HUES6 (cell line): ENCODE results near the gene MAOA.
"Not testable (repeated sequence)": the region's sequence is repeated elsewhere in the genome, so short reads cannot be mapped to it uniquely, and the experiment has no call there.

Experiments
- H3K27ac ChIP-seq: 2 replicates; pipeline ENCODE4 v1.7.0; 2013; ENCODE audit warnings: low read depth, mild to moderate bottlenecking, low read length, inconsistent platforms
- H3K27me3 ChIP-seq: 2 replicates; pipeline ENCODE4 v1.6.1; 2013; ENCODE audit warnings: low read length; ENCODE audit not compliant: control insufficient read depth, insufficient read depth
- H3K36me3 ChIP-seq: 2 replicates; pipeline ENCODE4 v1.6.1; 2013; ENCODE audit warnings: low read length; ENCODE audit not compliant: control insufficient read depth, insufficient read depth
- H3K4me1 ChIP-seq: 2 replicates; pipeline ENCODE4 v1.6.1; 2013; ENCODE audit warnings: low read length; ENCODE audit not compliant: control insufficient read depth, insufficient read depth
- H3K4me3 ChIP-seq: 2 replicates; pipeline ENCODE4 v1.5.1; 2013; ENCODE audit warnings: low read depth, low read length
- H3K9ac ChIP-seq: one replicate; pipeline ENCODE4 v1.6.1; 2013; ENCODE audit warnings: mild to moderate bottlenecking, low read length
- H3K9me3 ChIP-seq: 2 replicates; pipeline ENCODE4 v1.6.1; 2013; ENCODE audit warnings: low read depth, low read length; ENCODE audit not compliant: control insufficient read depth, insufficient read depth

Gene MAOA

DNA sequence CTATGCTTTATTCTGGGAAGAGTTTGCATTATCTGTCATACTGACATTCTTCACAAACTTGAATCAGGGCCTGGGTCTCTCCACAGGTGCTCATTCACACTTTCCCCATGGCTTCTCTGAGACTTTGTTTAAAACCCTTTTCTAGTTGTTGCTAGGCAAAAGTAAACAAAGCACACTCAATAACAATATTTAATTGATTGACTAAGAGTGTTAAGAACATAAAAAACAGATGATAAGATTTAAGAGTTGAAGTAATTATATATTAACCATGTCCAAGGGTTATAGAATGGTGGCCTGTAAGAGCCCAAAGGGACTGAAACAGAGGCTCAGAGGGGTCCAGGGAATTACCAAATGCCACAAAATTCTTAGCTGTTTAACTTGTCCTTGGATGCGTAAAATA is 7.1 kb downstream of the MAOA start:
- no peak overlapping the region for H3K4me3 ChIP-seq
- H3K4me1 ChIP-seq: no peaks in the 10 kb centered on the region; the same call in 1 of the 2 replicates

DNA sequence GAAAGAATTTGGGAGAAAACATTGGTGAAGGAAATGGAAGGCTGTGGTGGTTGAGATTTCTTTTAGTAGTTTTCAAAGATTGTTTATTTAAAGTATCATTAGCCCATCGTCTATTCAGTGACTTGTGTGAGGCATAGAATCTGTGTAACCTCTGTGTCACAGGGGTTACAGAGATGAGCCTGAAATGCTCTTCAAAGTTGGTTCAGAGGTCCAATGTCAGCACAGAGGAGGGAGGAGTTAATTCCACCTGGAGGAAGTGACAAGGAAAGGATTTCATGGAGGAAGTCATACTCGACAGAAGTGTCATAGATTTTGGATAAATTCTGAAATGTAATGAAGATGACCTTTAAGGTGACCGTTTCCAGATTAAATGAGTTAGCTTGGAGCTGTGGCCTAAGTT is 8.2 kb downstream of the MAOA start:
- H3K9ac ChIP-seq: no peak overlapping the region
- H3K27me3 ChIP-seq: no peaks in the 10 kb centered on the region
- H3K9me3 ChIP-seq: no peaks in the 10 kb centered on the region; the same call in 1 of the 2 replicates
- no peaks in the 10 kb centered on the region; the same call in 1 of the 2 replicates for H3K4me1 ChIP-seq
- H3K4me3 ChIP-seq: no peak overlapping the region
- no peak overlapping the region for H3K27ac ChIP-seq
- no peaks in the 10 kb centered on the region for H3K36me3 ChIP-seq

More for the DNA sequence above, 7.1 kb downstream of the MAOA start:
- Histone ChIP-seq H3K27me3 (no peaks in the 10 kb centered on the region), H3K27ac (no peak overlapping the region), H3K9me3 (no peaks in the 10 kb centered on the region; the same call in 1 of the 2 replicates), H3K36me3 (no peaks in the 10 kb centered on the region), H3K9ac (no peak overlapping the region)

DNA sequence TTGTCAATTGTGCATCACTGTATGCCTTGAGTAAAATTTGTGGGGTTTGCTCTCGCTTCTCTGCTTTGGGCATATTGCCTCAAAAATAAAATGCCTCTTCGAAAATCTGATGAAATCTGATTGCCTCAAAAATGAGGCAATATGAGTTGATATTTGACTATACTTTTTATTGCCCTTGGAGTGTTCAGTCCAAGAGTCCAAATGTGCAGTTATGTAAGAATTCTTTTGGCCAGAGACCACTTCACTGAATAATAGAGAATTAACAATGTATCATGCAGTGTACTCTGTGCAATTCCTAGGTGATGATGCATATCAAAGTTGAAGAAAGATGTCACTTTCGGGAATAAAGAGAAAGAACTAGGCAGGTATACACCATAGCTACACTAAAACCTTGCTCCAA is 8.6 kb downstream of the MAOA start:
- no peak overlapping the region for H3K4me3 ChIP-seq
- H3K27ac ChIP-seq: no peak overlapping the region
- peaks cover 2% of the 10 kb centered on the region; the same call in 1 of the 2 replicates for H3K9me3 ChIP-seq
- H3K4me1 ChIP-seq: no peaks in the 10 kb centered on the region; the same call in 1 of the 2 replicates
- H3K36me3 ChIP-seq: no peaks in the 10 kb centered on the region
- no peak overlapping the region for H3K9ac ChIP-seq
- no peaks in the 10 kb centered on the region for H3K27me3 ChIP-seq

DNA sequence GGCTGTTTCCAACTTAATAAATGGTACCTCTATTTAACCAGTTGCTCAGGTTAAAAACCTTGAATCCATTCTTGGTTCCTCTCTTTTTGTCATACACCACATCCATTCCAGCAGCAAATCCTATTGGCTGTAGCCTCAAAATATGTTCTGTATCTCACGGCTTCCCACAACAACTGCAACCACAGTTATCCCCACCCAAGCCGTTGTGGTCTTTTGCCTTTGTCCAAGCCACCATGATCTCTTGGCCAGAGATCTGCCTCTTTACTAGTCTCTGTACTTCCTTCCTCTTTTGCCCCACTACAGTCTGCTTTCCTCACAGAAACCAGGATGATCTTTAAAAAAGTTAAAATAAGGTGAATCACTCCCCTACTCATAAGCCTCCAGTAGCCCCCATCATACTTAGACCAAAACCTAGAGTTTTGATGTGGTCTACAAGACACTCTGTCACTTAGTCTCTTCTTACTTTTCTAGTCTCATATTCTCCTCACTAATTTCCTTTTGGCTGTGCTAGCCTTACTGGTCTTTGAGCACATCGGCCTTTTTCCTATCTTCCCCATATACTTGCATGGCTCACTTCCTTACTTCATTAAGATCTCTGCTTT is 10.3 kb downstream of the MAOA start:
- no peaks in the 10 kb centered on the region; the same call in 1 of the 2 replicates for H3K4me1 ChIP-seq

DNA sequence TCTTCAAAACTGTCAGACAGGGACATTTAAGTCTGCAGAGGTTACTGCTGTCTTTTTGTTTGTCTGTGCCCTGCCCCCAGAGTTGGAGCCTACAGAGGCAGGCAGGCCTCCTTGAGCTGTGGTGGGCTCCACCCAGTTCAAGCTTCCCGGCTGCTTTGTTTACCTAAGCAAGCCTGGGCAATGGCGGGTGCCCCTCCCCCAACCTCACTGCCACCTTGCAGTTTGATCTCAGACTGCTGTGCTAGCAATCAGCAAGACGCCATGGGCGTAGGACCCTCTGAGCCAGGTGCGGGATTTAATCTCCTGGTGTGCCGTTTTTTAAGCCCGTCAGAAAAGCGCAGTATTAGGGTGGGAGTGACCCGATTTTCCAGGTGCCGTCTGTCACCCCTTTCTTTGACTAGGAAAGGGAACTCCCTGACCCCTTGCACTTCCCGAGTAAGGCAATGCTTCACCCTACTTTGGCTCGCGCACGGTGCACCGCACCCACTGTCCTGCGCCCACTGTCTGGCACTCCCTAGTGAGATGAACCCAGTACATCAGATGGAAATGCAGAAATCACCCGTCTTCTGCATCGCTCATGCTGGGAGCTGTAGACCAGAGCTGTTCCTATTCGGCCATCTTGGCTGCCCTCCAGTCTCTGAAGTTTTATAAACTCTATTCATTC is 20.0 kb downstream of the MAOA start:
- not testable (repeated sequence) for H3K27ac ChIP-seq, H3K36me3 ChIP-seq, H3K4me3 ChIP-seq

More for the DNA sequence above, 10.3 kb downstream of the MAOA start:
- no peak overlapping the region for H3K9ac ChIP-seq
- H3K4me3 ChIP-seq: no peak overlapping the region
- peaks cover 3% of the 10 kb centered on the region; the same call in 1 of the 2 replicates for H3K9me3 ChIP-seq
- H3K27me3 ChIP-seq: no peaks in the 10 kb centered on the region
- no peak overlapping the region for H3K27ac ChIP-seq
- H3K36me3 ChIP-seq: no peaks in the 10 kb centered on the region

DNA sequence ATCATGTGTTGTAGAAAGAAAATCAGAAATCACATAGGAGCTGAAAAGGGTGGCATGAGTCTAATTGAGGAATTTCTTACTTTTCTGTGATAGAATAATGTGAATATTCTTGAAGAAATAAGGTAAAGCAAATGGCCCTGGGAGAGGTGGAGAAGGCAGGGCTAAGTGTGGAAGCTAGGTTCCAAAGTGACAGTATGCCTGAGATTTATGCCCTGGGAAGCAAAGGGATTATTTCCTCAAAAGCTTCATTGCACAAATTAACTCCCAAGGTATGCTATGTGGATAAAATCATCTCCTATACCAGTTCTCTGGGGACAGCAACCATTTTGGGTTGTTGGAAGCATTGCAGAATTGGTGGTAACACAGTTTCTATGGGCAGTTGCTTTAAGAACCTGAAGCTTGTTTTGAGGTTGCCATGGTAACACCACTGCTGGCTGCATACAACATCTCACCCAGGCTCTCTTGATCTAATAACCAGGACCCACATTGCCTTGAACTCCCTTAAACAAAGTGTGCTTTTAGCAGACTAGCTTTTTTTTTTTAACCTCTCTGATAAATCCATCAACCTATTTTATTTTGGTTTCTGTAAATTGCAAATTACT is 21.0 kb downstream of the MAOA start:
- H3K4me1 ChIP-seq: no peaks in the 10 kb centered on the region; the same call in 1 of the 2 replicates

More for the DNA sequence above, 20.0 kb downstream of the MAOA start:
- not testable (repeated sequence) for H3K27me3 ChIP-seq, H3K4me1 ChIP-seq, H3K9me3 ChIP-seq, H3K9ac ChIP-seq

DNA sequence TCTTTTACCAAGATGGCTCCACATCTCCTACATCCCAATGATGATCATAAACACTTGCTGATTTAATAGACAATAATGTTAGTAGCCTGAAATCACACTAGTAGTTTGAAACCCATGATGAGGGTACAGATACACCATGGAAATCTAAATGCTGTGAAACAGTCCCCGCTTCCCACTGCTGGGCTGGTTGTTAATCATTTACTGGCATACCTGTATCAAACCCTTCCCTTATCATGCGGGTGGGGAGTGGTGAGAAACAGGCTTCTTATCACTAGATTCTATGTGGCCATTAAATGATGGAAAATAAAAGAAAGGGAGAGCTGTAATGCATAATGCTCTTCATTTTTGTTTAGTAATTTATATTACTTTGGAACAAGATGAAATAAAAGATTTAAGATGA is 21.9 kb downstream of the MAOA start:
- Histone ChIP-seq H3K4me3 (no peak overlapping the region), H3K27me3 (no peaks in the 10 kb centered on the region; the same call in 1 of the 2 replicates), H3K9me3 (peaks cover 9% of the 10 kb centered on the region), H3K9ac (no peak overlapping the region), H3K4me1 (no peaks in the 10 kb centered on the region; the same call in 1 of the 2 replicates), H3K36me3 (no peaks in the 10 kb centered on the region), H3K27ac (no peak overlapping the region)

More for the DNA sequence above, 21.0 kb downstream of the MAOA start:
- Histone ChIP-seq H3K9ac (no peak overlapping the region), H3K27ac (no peak overlapping the region), H3K36me3 (no peaks in the 10 kb centered on the region), H3K4me3 (no peak overlapping the region), H3K27me3 (no peaks in the 10 kb centered on the region; the same call in 1 of the 2 replicates), H3K9me3 (peaks cover 9% of the 10 kb centered on the region)

DNA sequence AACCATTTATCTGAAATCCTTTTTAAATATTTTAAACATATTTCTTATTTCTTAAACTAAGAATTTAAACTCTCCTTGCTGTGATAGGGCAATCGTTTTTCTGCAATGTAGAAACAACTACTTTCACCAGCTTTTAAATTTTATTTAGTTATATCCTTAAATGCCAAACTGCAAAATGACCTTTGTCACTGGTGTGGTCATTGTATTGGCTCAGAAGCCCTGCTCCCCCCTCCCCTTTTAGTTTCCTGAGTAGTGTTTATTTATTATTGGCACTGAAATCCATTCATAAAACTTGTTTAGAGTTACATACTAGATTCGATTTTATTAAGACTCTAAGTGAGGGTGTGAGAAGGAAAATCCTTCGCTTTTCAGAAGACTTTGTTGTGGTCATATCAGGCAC is 23.0 kb downstream of the MAOA start:
- Histone ChIP-seq H3K4me3 (no peak overlapping the region), H3K27me3 (no peaks in the 10 kb centered on the region; the same call in 1 of the 2 replicates), H3K9ac (no peak overlapping the region), H3K9me3 (peaks cover 9% of the 10 kb centered on the region), H3K27ac (no peak overlapping the region), H3K36me3 (no peaks in the 10 kb centered on the region), H3K4me1 (no peaks in the 10 kb centered on the region; the same call in 1 of the 2 replicates)

DNA sequence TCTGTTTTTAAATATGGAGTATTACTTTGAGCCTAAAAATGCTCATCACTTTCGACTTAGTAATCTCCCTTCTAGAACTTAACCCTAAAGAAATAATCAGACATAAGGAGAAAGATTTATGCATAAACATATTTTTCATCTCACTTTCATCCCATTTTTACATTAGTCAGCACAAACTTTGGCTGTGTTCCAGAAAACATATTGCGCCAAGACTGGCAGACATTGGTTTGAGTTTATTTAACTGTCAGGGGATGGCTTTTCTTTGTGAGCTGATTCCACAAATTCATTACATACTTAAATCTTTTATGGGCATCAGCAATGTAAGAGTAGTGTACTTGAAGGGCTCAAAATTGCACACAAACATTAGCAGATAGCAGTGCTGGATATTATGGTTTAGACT is 23.7 kb downstream of the MAOA start:
- Histone ChIP-seq H3K36me3 (no peaks in the 10 kb centered on the region), H3K4me1 (no peaks in the 10 kb centered on the region; the same call in 1 of the 2 replicates), H3K9ac (no peak overlapping the region), H3K27ac (no peak overlapping the region), H3K27me3 (no peaks in the 10 kb centered on the region; the same call in 1 of the 2 replicates), H3K9me3 (peaks cover 9% of the 10 kb centered on the region), H3K4me3 (no peak overlapping the region)

DNA sequence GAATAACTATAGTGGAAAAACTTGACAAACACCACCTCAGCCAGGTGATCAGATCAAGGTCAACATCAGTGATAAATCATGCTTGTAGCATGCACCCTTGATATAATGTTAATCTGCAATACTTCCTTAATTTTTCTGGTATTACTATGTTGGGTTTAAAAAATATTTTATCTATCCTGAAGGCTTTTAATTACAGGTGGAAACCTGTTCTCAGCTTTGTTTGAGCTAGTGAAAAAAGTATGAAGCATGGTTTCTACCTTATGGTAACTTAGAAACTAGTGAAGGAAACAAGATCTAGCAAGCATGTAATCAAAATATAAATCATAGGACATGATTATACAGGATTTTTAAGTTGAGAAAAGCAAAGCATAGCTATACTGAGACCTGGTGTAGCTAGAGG is 26.6 kb downstream of the MAOA start:
- Histone ChIP-seq H3K9ac (no peak overlapping the region), H3K27ac (no peak overlapping the region), H3K9me3 (no peaks in the 10 kb centered on the region), H3K4me1 (peaks cover 7% of the 10 kb centered on the region), H3K4me3 (no peak overlapping the region), H3K36me3 (no peaks in the 10 kb centered on the region), H3K27me3 (no peaks in the 10 kb centered on the region; the same call in 1 of the 2 replicates)

DNA sequence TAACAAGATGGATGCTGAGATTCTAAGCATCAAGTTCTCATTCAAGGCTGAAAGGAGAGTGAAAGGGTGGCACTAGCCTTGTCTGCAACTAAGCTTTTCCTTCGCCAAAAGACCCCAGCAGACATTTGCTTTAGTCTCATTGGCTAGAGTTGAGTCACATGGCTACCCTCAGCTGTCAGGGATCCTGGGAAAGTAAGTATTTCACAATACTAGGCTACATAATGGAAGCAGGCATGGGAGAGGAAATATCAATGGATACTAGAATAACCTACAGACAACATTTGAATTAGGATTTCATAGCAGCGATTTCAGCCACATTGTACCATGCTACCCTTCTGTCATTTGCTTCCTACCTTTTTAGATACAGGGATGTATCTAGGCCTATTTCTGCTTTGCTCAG is 29.1 kb downstream of the MAOA start:
- Histone ChIP-seq H3K4me3 (no peak overlapping the region), H3K4me1 (peaks cover 9% of the 10 kb centered on the region; the same call in 1 of the 2 replicates), H3K36me3 (no peaks in the 10 kb centered on the region), H3K9ac (no peak overlapping the region), H3K27me3 (no peaks in the 10 kb centered on the region), H3K9me3 (no peaks in the 10 kb centered on the region), H3K27ac (no peak overlapping the region)
